HL-60 (cell line): ENCODE data around the gene SLC5A11.

Source experiments
- DNase-seq, 2 experiments: peaks; one replicate each; pipeline ENCODE4 v3.0.0-alpha.2; 2010 to 2020; ENCODE audit warnings: low read depth in 1 of 2, low spot score in 1 of 2
- H3K27ac ChIP-seq: fragments of 250-450 bp; sonication (Bioruptor Pico); replicated peaks from 2 replicates; pipeline ENCODE4 v1.5.1; 2020; ENCODE audit warnings: mild to moderate bottlenecking, moderate library complexity
- H3K27me3 ChIP-seq: fragments of 250-450 bp; sonication (Bioruptor Pico); 2 replicates; pipeline ENCODE4 v1.5.1; 2021; ENCODE audit warnings: mild to moderate bottlenecking, moderate library complexity; ENCODE audit not compliant: insufficient read depth, poor library complexity, severe bottlenecking
- H3K4me3 ChIP-seq: replicated peaks from 2 replicates; pipeline ENCODE4 v1.5.1; 2011; ENCODE audit warnings: mild to moderate bottlenecking, control low read depth, low read length; ENCODE audit not compliant: insufficient read depth
- CTCF ChIP-seq: IDR thresholded peaks from one replicate; pipeline ENCODE4 v1.5.1; 2011; ENCODE audit warnings: low read length, control low read depth, inconsistent platforms; ENCODE audit not compliant: insufficient read depth
- GABPA ChIP-seq: IDR thresholded peaks from 2 replicates; pipeline ENCODE4 v1.6.1; 2012; ENCODE audit warnings: low read depth
- POLR2AphosphoS5 ChIP-seq: IDR thresholded peaks from 2 replicates; pipeline ENCODE4 v1.6.1; 2012; ENCODE audit warnings: low read depth
- REST ChIP-seq: IDR thresholded peaks from 2 replicates; pipeline ENCODE4 v1.6.1; 2012; ENCODE audit warnings: low read depth; ENCODE audit not compliant: insufficient replicate concordance
- SPI1 ChIP-seq: IDR thresholded peaks from 2 replicates; pipeline ENCODE4 v1.6.1; 2012; ENCODE audit warnings: low read depth, mild to moderate bottlenecking, borderline replicate concordance

Gene SLC5A11

GRCh38 chr16:24815021-24815420 is 30.7 kb upstream of the SLC5A11 start:
- no peak for DNase-seq
- H3K4me3 ChIP-seq: no peak overlapping the region
- H3K27me3 ChIP-seq: no peaks in the 10 kb centered on the region
- no peak for TF ChIP-seq CTCF
- no peak for TF ChIP-seq GABPA
- no peak for TF ChIP-seq REST
- TF ChIP-seq SPI1: no peak
- no peak for TF ChIP-seq POLR2AphosphoS5
- H3K27ac ChIP-seq: no peak overlapping the region

GRCh38 chr16:24816688-24817087 is 29.1 kb upstream of the SLC5A11 start:
- no peak for TF ChIP-seq REST
- TF ChIP-seq SPI1: no peak
- no peak for TF ChIP-seq GABPA
- no peak for TF ChIP-seq POLR2AphosphoS5
- TF ChIP-seq CTCF: no peak
- H3K27ac ChIP-seq: no peak overlapping the region
- H3K4me3 ChIP-seq: no peak overlapping the region
- DNase-seq: no peak
- H3K27me3 ChIP-seq: no peaks in the 10 kb centered on the region

GRCh38 chr16:24819462-24820040 is 26.2 kb upstream of the SLC5A11 start:
- no peak for DNase-seq

More at GRCh38 chr16:24819462-24820040, 26.2 kb upstream of the SLC5A11 start:
- TF ChIP-seq SPI1 (no peak), REST (peak; percentile 68)
- Histone ChIP-seq H3K4me3 (no peak overlapping the region), H3K27me3 (no peaks in the 10 kb centered on the region), H3K27ac (no peak overlapping the region)
